OCI-LY7 (cell line): ENCODE measurements around the gene PCDHA13. TPM values are rescaled to one million over a fixed set of nuclear protein-coding genes. Genes with fewer than 3 reads are reported as not detected.
"Not testable (repeated sequence)": the region's sequence is repeated elsewhere in the genome, so short reads cannot be mapped to it uniquely, and the experiment has no call there.

Source experiments
- Bru-seq: library from RNA; stranded (reverse); fragments of 400-500 nt; gene quantifications from one replicate; lab custom pipeline; 2021; lab: Mats Ljungman, UMichigan
- BruChase-seq, 2 experiments: library from RNA; stranded (reverse); fragments of 400-500 nt; gene quantifications; one replicate each; lab custom pipeline; 2021; lab: Mats Ljungman, UMichigan
- BruUV-seq: library from RNA; stranded (reverse); fragments of 400-500 nt; replicated peaks from 2 replicates; lab custom pipeline; 2021; lab: Mats Ljungman, UMichigan
- CTCF ChIA-PET: fragments of 300-600 bp; sonication (Branson Sonifier 250); formaldehyde crosslinking; loops from one replicate; lab custom pipeline; 2022; ENCODE audit warnings: antibody characterized with exemption; ENCODE audit not compliant: unreplicated experiment; lab: Charles Lee
- POLR2A ChIA-PET: fragments of 300-600 bp; sonication (Branson Sonifier 250); formaldehyde crosslinking; loops from one replicate; lab custom pipeline; 2022; ENCODE audit warnings: antibody characterized with exemption; lab: Charles Lee
- DNase-seq: peaks from one replicate; pipeline ENCODE4 v3.0.0-alpha.2; 2015; ENCODE audit warnings: low spot score
- H2AFZ ChIP-seq: fragments of 200-600 bp; sonication (generic), shearing (Covaris generic); 2 replicates; pipeline ENCODE4 v1.6.1; 2014; ENCODE audit warnings: mild to moderate bottlenecking, antibody characterized with exemption, low read length, moderate library complexity
- H3K27ac ChIP-seq: fragments of 200-600 bp; sonication (generic); 2 replicates; pipeline ENCODE4 v1.5.1; 2014; ENCODE audit warnings: mixed run types, low read depth, mild to moderate bottlenecking, moderate library complexity, low read length, inconsistent platforms; ENCODE audit not compliant: poor library complexity, severe bottlenecking
- H3K36me3 ChIP-seq: fragments of 200-600 bp; sonication (generic); 2 replicates; pipeline ENCODE4 v1.6.1; 2014; ENCODE audit warnings: mild to moderate bottlenecking, antibody characterized with exemption, low read length, moderate library complexity, mixed read lengths; ENCODE audit not compliant: insufficient read depth
- H3K4me1 ChIP-seq: fragments of 200-600 bp; sonication (generic); 2 replicates; pipeline ENCODE4 v1.5.1; 2014; ENCODE audit warnings: mild to moderate bottlenecking, low read length; ENCODE audit not compliant: insufficient read depth, poor library complexity, severe bottlenecking
- H3K4me2 ChIP-seq: fragments of 200-600 bp; sonication (generic); 2 replicates; pipeline ENCODE4 v1.6.1; 2014; ENCODE audit warnings: mild to moderate bottlenecking, low read length
- H3K4me3 ChIP-seq: fragments of 200-600 bp; sonication (generic); 2 replicates; pipeline ENCODE4 v1.5.1; 2014; ENCODE audit warnings: mild to moderate bottlenecking, low read depth, low read length; ENCODE audit not compliant: poor library complexity, severe bottlenecking
- H3K79me2 ChIP-seq: fragments of 200-600 bp; sonication (generic); 2 replicates; pipeline ENCODE4 v1.6.1; 2016; ENCODE audit warnings: low read depth, mild to moderate bottlenecking, low read length, moderate library complexity, mixed read lengths; ENCODE audit not compliant: insufficient read depth
- H3K9me2 ChIP-seq: fragments of 200-600 bp; sonication (generic); 2 replicates; pipeline ENCODE4 v1.6.1; 2016; ENCODE audit warnings: mild to moderate bottlenecking, low read length, mixed read lengths; ENCODE audit not compliant: insufficient read depth
- H3K9me3 ChIP-seq: fragments of 200-600 bp; sonication (generic); 2 replicates; pipeline ENCODE4 v1.6.1; 2014; ENCODE audit warnings: mild to moderate bottlenecking, mixed run types, low read length, mixed read lengths
- H4K20me1 ChIP-seq: fragments of 200-600 bp; sonication (generic); 2 replicates; pipeline ENCODE4 v1.6.1; 2014; ENCODE audit warnings: mild to moderate bottlenecking, antibody characterized with exemption, low read length, moderate library complexity, mixed read lengths; ENCODE audit not compliant: insufficient read depth
- CTCF ChIP-seq: fragments of 200-600 bp; sonication (generic); conservative IDR thresholded peaks from 2 replicates; pipeline ENCODE4 v1.5.1; 2014; ENCODE audit warnings: mild to moderate bottlenecking, antibody characterized with exemption, low read length, moderate library complexity, mixed read lengths
- EZH2phosphoT487 ChIP-seq: fragments of 200-600 bp; sonication (generic); IDR thresholded peaks from 2 replicates; pipeline ENCODE4 v1.6.1; 2018; ENCODE audit warnings: low read depth, borderline replicate concordance, mild to moderate bottlenecking, mixed run types, antibody characterized with exemption, low read length, moderate library complexity, mixed read lengths
- intact Hi-C: fragments of 100-400 bp; cut with micrococcal nuclease; formaldehyde crosslinking; loops from one replicate; pipeline ENCODE4 v1.10.0; 2022; ENCODE audit not compliant: unreplicated experiment
- long read RNA-seq: library from polyadenylated mRNA; stranded (forward); transcript quantifications from one replicate; pipeline ENCODE4 v2.0.0, GENCODE V29; 2022
- total RNA-seq, 2 experiments: library from RNA; depleted of rRNA in 1 of 2; stranded (reverse); fragments of >200 nt in 1 of 2; shearing (Covaris generic) in 1 of 2; gene quantifications; 2 replicates each; pipeline ENCODE4 v1.2.3, GENCODE V29; 2014 to 2022

The PCDHA13 gene, protein sequence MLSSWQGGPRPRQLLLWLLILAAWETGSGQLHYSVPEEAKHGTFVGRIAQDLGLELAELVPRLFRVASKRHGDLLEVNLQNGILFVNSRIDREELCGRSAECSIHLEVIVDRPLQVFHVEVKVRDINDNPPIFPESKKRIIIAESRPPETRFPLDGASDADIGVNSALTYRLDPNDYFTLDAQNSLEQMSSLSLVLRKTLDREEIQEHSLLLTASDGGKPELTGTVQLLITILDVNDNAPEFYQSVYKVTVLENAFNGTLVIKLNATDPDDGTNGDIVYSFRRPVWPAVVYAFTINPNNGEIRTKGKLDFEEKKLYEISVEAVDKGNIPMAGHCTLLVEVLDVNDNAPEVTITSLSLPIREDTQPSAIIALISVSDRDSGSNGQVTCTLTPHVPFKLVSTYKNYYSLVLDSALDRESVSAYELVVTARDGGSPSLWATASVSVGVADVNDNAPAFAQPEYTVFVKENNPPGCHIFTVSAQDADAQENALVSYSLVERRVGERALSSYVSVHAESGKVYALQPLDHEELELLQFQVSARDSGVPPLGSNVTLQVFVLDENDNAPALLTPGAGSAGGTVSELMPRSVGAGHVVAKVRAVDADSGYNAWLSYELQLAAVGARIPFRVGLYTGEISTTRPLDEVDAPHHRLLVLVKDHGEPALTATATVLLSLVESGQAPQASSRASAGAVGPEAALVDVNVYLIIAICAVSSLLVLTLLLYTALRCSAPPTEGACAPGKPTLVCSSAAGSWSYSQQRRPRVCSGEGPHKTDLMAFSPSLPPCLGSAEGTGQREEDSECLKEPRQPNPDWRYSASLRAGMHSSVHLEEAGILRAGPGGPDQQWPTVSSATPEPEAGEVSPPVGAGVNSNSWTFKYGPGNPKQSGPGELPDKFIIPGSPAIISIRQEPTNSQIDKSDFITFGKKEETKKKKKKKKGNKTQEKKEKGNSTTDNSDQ
- not detected in 2 replicates for total RNA-seq (2014; rRNA removed; shearing (Covaris generic))
- total RNA-seq (2022) = not detected in 2 replicates
- Bru-seq, nascent RNA = not detected
- BruChase-seq, experiment 1, labeled RNA remaining after a 6-hour chase = not detected
- BruChase-seq, experiment 2, labeled RNA remaining after a 2-hour chase = not detected
- long read RNA-seq = 0 reads

GRCh38 chr5:140881889-140882590 lies at the start of gene PCDHA13:
Gene PCDHA13, plus strand, starts transcription at chr5:140882124. Its CDS starts 145 bp downstream, at chr5:140882269.
- no peaks in the 10 kb centered on the region for H3K4me1 ChIP-seq
- H3K36me3 ChIP-seq = no peaks in the 10 kb centered on the region
- no peak within 1 kb of the TSS for H2AFZ ChIP-seq
- intact Hi-C loops = no loop called here
- no peaks in the 10 kb centered on the region for H4K20me1 ChIP-seq
- ChIA-PET POLR2A (interaction anchor here (0.7 kb wide), 1 partner anchor 10 kb away, joined by 3 read pairs; no protein-coding TSS in a partner anchor), CTCF (no interaction called here)
- no peaks in the 10 kb centered on the region for H3K9me2 ChIP-seq
- no peaks in the 10 kb centered on the region for H3K9me3 ChIP-seq
- H3K4me2 ChIP-seq = no peak within 1 kb of the TSS
- TF ChIP-seq EZH2phosphoT487 (no peak), CTCF (no peak)
- no peak within 1 kb of the TSS for H3K4me3 ChIP-seq
- no peaks in the 10 kb centered on the region for H3K79me2 ChIP-seq
- no peak within 1 kb of the TSS for H3K27ac ChIP-seq
- no peak for DNase-seq
- no TSS peak for BruUV-seq

DNA sequence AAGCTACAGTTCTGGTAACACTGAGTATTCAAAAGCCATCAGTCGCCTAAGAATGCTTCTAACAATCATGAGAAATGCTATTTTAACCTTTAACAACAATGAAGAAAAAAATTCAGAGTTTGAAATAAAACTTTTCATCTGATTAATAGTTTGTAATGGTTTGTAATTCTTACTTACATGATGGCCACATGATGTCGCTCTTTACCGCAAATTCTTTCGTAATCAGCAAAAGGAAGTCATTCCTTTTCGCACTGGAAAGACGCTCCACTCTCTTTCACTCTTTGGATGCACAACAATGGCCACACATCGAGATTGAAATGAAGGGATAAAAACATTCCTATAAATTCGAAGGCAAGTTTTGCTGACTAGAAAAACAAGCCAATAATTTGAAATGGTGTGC lies 47.9 kb upstream of the PCDHA13 start, which contains the start of gene PCDHA7:
PCDHA7 (plus strand) TSS at position 277 of the 400 bp plus-strand sequence; CDS start at position 392, 115 bp downstream.
- Histone ChIP-seq H3K79me2 (no peaks in the 10 kb centered on the region), H3K4me3 (no peak within 1 kb of the TSS), H4K20me1 (no peaks in the 10 kb centered on the region), H2AFZ (no peak within 1 kb of the TSS), H3K4me2 (no peak within 1 kb of the TSS), H3K9me2 (no peaks in the 10 kb centered on the region), H3K27ac (no peak within 1 kb of the TSS), H3K9me3 (no peaks in the 10 kb centered on the region), H3K36me3 (no peaks in the 10 kb centered on the region), H3K4me1 (no peaks in the 10 kb centered on the region)
- intact Hi-C loops = no loop called here
- BruUV-seq = no TSS peak
- TF ChIP-seq CTCF = peak; percentile 62
- TF ChIP-seq EZH2phosphoT487 = no peak
- ChIA-PET CTCF (no interaction called here), POLR2A (no interaction called here)
- DNase-seq = no peak

- H4K20me1 ChIP-seq, intact Hi-C loops, H3K79me2 ChIP-seq, DNase-seq, H3K9me3 ChIP-seq, H3K4me2 ChIP-seq, H3K4me1 ChIP-seq, POLR2A ChIA-PET, H3K4me3 ChIP-seq, H3K27ac ChIP-seq, H2AFZ ChIP-seq, H3K36me3 ChIP-seq, H3K9me2 ChIP-seq, CTCF ChIA-PET, BruUV-seq: not testable (repeated sequence)
Observed at GRCh38 chr5:140834439-140835008, 47.4 kb upstream of the PCDHA13 start.
